NCI-H524 (cell line): ENCODE data around the gene RRP9.
"Not testable (repeated sequence)": the region's sequence is repeated elsewhere in the genome, so short reads cannot be mapped to it uniquely, and the experiment has no call there.

Experiments
- DNase-seq, 2 experiments: peaks; one replicate each; lab custom pipeline; 2025; lab: John Stamatoyannopoulos, UW

Gene RRP9

DNA sequence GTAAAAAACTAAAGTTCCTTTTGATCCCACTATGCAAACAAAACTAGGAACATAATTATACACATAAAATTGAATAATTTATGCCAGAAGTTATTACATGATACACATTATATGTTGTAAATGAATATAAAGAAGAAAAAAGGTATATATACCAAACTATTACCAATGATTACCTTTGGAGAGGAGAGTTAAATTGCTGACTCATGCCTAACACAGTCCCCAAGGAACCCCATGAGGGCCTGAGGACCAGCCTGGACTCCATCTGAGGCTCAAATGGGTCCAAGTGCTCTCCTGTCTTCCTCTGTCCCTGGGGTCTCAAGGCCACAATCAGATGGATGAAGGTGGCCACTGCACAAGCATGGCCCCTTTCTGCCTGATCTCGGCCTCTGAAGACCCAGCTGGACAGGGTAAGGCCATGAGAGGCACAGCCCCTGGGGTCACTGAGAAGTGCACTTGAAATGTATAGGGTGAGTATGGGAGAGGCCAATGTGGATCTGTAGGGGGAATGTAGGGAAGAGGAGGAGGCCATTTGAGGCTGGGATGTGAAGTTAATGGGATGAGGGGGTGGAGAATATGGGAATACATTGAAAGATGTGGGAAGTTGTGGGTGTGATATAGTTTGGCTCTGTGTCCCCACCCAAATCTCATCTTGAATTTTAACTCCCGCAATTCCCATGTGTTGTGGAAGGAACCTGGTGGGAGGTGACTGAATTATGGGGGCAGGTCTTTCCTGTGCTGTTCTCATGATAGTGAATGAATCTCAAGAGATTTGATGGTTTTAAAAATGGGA, 37.5 kb downstream of the RRP9 start:
- no peak for DNase-seq

DNA sequence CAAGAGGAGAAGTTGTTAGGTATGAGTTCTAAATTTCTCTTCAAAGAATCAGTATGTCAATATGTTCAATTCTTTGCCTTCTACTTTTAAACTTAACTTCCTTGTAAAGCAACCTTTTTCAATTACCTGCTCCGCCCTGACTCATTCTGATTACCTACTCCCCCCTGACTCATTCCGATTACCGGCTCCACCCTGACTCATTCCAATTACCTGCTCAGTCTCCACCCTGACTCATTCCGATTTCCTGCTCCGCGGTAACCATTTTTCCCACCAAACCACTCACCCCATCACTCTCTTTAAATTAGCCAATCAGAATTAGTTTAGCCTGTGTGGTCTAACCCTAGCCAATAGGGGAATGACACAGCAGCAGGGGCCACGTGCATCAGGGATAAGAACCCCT, 39.3 kb downstream of the RRP9 start:
- not testable (repeated sequence) for DNase-seq

DNA sequence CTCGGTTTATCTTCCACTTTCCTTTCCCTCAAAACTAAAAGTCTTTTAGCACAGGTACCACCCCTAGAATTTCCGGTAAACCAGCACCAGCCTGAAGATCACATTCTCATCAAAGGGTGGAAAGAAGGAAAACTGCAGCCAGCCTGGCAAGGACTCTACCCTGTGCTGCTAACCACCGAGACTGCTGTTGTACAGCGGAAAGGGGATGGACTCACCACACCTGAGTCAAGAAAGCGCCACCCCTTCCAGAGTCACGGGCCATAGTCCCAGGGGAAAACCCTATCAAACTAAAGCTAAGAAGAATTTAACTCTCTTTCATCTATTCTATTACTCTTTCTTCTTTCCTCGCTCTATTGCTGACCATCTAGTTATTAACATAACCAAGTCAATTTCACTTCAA, 41.7 kb downstream of the RRP9 start:
- not testable (repeated sequence) for DNase-seq

DNA sequence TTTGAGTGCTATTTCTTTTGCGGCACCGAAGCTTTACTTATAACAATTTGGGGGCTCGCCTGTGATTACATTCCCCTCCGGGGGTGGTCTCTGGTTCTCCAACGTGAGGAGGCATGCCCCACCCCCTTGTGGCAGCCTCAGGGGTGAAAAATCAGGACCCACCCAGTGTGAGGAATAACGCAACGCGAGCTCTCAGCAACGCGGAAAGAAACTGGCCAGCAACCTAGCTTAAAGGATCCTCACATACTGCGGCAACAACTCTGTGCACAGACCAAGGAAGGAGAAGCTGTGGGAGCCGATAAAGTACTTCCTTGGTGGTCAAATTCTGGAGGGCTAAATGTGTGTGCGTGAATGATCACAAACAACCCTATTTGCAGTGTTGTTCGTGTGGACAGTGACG, 44.3 kb downstream of the RRP9 start:
- DNase-seq = no peak

DNA sequence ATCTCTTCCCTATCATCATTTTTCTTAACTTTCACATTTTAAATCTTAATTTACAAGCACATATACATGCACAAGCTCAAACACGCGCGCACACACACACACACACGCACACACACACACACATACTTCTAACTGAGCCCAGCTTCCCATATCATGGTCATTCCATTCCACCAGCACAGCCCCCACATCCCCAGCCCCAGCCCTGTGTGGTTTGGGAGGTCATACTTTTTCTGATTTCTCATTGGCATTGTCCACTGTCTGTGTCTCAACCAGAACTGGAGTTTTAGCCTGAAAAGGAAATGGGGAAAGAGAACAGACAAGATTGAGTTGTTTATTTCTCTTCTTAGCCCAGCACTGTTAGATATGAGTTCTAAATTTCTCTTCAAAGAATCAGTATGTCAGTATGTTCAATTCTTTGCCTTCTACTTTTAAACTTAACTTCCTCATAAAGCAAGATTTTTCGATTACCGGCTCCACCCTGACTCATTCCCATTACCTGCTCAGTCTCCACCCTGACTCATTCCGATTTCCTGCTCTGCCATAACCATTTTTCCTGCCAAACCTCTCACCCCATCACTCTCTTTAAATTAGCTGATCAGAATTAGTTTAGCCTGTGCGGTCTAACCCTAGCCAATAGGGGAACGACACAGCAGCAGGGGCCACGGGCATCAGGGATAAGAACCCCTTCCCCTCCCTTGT, 44.9 kb downstream of the RRP9 start:
- no peak for DNase-seq

DNA sequence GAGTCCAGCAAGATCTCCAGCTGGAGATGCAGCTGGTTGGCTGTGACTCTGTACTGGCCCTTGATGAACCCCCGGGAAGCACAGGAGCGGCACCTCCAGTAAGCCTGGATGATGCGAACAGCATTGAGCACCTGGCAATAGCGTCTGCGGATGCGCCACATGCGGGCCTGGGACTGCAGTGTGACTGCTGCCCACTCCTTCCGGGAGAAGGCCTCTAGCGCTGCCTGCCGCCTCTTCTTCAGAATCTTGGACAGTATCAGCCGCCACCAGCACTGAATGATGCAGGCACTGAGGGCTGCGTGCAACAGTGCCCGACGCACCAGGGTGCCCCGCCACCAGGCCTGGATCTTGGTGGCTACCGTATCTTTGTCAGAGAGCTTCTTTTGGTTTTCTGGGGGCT, 46.8 kb downstream of the RRP9 start:
- DNase-seq = no peak

DNA sequence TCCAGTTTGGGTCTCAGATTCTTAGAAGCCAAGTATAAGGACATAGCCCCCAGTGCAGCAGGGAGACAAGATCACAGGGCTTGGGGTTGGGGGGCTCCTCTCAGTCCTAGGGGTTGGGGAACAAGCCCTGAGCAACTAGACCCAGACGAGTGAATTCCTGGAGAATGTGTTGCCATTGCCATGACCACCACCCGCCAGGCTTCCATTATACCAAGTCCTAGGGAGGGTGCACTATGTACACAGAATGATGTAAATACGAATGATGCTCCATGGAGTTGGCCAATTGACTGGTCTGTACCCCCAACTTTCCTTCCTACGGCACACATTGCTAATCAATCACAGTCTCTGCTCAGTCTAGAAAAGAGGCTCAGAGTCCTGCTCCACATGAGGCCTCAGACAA, 47.3 kb downstream of the RRP9 start:
- DNase-seq = no peak

DNA sequence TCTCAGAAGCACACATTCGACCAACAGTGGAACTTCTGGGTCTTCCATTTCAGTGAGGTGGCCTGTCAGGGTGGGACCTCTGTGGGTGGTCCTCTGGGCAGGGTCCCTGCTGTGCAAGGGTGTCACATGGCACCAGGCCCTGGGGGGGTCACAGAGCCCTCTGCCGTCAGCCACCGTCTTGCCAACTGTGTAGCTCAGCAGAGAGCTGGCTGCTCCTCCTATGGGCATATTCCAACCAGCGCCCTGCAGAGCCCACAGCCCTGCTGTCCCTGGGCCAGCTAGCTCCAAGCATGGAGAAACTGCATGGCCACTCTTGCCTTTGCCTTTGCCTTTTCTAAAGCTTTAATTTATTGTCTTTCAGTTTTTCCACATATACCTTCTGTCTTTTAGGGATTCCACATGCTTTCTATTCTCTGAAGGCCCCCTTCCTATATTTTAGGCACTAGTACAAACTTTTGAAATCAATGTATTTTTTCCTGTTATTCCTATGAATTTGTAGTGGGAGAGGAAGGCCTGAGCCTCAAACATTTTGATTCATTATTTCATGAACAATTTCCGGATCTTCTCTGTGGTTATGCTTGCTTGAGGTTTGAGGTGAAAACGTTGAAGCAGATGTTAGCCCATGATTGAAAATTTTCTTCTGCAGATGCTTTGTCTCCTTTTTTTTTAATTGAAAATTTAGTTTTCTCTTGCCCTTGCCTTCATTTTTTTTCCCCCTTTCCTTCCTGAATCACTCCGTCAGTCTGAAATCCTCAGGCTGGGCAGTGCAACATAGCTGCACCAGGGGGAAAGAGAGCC, 50.3 kb downstream of the RRP9 start:
- DNase-seq = no peak

DNA sequence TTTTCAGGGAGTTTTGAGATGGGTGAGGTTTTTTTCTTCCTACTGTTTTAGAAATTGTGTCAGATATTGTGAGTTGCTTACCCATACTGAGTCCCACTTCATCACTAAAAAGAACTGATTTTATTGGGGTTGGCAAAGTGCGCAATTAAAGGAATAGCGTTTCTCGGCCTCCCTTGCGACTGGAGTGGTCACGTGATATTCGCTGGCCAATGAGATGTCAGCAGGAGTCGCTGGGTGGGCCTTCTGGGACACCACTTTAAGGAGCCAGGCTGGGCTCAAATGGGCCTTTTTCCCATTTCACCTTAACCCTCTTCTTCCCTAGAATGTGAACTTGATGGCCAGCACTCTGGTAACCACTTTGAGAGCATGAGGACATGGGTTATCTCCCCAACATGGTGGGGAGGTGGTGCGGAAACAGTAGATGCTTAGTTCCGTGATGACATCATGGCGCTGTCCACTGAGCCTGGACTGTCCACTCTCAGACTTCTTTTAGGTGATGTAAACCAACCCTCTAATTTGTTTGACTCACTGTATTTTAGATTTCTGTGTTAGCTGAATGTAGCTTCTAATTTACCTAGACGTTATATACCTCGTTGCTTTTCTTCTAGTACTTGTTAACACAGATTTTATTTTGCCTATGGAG, 53.1 kb downstream of the RRP9 start:
- no peak for DNase-seq

DNA sequence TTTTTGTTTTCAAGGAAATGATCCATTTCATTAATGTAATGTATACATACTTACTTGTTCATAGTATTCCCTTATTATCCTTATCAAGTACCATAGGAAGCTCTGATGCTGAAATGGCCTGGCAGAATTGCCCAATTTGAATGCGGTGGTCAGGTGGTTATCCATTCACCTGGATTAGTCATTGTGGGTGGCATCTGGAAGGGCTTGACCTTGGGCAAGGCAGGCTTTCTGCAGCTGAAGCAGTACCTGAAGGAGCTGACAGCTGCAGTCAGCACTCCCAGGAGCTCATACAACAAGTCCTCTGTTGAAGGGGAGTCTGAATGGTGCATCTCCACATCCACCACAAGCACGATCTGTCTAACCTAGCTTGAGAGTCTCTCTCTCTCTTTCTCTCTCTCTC, 54.1 kb downstream of the RRP9 start:
- peak in 1 of 2 experiments; percentile 18 for DNase-seq

DNA sequence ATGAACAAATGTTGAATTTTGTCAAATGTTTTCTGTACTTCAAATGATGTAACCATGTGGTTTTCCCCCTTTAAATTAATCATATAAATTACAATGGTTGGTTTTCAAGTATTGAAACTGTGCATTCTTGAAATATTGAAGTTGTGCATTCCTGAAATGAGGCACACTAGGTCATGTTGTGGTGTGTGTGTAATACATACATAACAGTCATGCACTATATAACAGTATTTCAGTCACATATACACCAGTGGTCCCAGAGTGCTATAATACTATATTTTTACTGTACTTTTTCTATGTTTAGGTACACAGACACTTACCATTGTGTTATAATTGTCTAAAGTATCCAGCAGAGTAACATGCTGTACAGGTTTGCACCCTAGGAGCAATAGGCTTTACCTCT, 55.3 kb downstream of the RRP9 start:
- no peak for DNase-seq
